SH-SY5Y (cell line): ENCODE results near the gene DAAM1.

Experiments
- GATA2 ChIP-seq: IDR thresholded peaks from 2 replicates; pipeline ENCODE4 v1.6.1; 2011; ENCODE audit warnings: mild to moderate bottlenecking, low read depth, low read length
- GATA3 ChIP-seq: IDR thresholded peaks from 2 replicates; pipeline ENCODE4 v1.6.1; 2011; ENCODE audit warnings: low read depth, mild to moderate bottlenecking, low read length, moderate library complexity

- TF ChIP-seq GATA2 (no peak), GATA3 (no peak)
These were observed 11.1 kb downstream of the DAAM1 start for GRCh38 chr14:59199614-59200013.
